Measurements from ENCODE around the gene STKLD1.

STKLD1 gene

GRCh38 chr9:133420392-133420827 is 44.2 kb downstream of the STKLD1 start:
- no peak for DNase-seq

GRCh38 chr9:133421615-133422542 is 45.7 kb downstream of the STKLD1 start, which contains the start of gene ADAMTS13:
Gene ADAMTS13 (plus strand): TSS chr9:133422367. CDS start chr9:133422444, 77 bp downstream.
- DNase-seq = no peak

- DNase-seq = no peak
Measured at GRCh38 chr9:133423216-133423615, 47.0 kb downstream of the STKLD1 start.

DNA sequence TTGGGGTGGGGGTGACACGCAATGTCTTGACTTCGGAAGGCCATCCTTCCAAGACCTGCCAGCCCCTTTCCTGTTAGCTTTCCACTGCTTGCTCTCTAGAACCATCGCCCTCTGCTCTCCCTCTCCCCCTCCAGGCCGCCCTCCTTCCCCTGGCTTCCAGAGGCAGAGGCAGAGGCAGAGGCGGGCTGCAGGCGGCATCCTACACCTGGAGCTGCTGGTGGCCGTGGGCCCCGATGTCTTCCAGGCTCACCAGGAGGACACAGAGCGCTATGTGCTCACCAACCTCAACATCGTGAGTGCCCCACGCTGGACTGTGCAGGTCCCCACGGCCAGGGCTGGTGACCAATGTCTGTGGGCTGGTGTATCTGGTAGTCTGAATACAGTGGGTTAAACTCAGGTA is 48.0 kb downstream of the STKLD1 start:
- DNase-seq = no peak

- DNase-seq = no peak
Measured at GRCh38 chr9:133425049-133425632, 49.0 kb downstream of the STKLD1 start.

GRCh38 chr9:133426011-133426410 is 49.8 kb downstream of the STKLD1 start:
- no peak for DNase-seq

DNA sequence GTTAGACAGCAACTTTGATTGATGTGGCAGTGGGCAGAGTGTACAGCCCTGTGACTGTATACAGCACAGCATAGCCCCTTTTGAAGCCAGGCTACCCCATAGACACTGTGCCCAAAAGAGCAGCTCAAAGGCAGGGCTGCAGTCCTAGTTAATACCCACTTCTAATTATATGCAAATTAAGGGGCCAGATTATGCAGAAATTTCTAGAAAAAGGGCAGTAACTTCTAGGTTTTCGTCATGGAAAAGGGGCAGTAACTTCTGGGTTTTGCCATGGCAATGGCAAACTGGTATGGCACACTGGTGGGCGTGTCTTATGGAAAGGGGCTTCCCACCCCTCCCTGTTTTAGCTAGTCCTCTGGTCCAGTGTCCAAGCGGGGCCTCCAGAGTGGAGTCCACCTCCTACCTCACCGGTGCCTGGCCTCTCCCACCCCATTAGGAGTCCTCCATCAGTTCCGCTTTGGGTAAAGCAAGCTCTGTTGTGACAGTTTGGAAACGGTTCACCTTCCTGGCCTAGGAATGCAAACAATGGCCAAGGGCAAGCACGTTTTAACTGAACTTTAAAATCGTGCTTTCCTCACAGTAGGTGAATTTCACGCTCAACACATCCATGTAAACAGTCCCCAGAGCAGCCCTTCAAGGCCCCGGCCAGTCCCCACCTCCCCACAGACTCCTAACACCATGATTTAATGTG is 51.6 kb downstream of the STKLD1 start:
- no peak for DNase-seq

- DNase-seq = no peak
Measured at GRCh38 chr9:133428617-133429101, 52.5 kb downstream of the STKLD1 start.

DNA sequence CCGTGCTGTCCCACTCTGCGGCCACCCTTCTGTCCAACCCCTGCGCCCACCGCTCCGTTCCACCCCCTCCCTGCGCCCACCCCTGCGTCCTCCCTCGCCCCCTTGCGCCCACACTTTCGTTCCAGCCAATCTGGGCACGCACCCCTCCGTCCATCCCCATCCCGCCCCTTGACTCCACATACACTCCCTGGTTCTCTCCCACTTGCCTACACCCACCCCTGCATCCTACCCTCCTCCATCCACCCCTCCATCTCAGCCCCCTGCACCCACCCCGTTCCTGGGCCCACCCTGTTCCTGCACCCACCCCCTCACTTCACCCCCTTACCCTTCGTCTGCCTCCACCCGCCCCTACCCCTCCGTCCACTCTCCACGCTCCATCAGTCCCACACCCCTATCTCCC is 53.0 kb downstream of the STKLD1 start:
- no peak for DNase-seq

GRCh38 chr9:133429641-133430161 is 53.5 kb downstream of the STKLD1 start:
- DNase-seq = peak; percentile 19

- no peak for DNase-seq
Measured at GRCh38 chr9:133430244-133430643, 54.1 kb downstream of the STKLD1 start.

GRCh38 chr9:133433351-133433843 is 57.2 kb downstream of the STKLD1 start:
- DNase-seq = no peak

DNA sequence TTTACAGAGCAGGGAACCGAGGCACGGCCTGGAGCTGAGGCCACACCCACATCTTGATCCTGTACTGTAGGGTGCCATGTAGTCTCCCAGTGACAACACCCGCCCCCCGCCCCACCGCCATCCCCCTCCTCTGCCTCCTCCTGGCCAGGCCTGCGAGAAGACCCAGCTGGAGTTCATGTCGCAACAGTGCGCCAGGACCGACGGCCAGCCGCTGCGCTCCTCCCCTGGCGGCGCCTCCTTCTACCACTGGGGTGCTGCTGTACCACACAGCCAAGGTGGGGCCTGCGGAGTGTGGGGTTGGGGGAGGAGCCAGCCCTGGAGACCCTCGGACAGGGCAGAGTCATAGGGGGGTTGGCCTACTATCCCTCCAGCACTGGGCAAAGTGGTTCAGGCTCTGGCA is 60.5 kb downstream of the STKLD1 start:
- no peak for DNase-seq

DNA sequence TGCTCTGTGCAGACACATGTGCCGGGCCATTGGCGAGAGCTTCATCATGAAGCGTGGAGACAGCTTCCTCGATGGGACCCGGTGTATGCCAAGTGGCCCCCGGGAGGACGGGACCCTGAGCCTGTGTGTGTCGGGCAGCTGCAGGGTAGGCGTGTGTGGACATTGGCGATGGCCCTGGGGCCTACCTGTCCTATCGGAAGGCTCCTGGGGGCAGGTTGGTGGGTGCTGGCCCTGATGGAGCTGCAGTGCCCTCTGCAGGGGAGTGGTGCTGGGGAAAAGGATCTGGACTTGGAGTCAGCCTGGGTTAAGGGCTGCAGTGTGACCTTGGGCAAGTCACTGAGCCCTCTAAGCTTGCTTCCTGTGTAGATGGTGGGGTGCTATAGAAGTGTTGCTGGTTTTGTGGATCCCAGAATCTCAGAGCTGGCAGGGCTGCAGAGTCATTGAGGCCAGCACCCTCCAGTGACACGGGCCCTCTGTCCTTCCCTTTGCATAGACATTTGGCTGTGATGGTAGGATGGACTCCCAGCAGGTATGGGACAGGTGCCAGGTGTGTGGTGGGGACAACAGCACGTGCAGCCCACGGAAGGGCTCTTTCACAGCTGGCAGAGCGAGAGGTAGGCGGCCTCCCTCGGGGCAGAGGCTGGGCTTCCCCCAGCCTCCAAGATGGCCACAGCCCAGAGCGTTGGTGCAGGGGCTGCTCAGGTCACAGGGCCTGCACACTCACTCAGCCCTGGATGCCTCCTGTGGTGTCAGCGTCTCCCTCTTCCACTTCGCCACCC is 61.8 kb downstream of the STKLD1 start:
- no peak for DNase-seq

DNA sequence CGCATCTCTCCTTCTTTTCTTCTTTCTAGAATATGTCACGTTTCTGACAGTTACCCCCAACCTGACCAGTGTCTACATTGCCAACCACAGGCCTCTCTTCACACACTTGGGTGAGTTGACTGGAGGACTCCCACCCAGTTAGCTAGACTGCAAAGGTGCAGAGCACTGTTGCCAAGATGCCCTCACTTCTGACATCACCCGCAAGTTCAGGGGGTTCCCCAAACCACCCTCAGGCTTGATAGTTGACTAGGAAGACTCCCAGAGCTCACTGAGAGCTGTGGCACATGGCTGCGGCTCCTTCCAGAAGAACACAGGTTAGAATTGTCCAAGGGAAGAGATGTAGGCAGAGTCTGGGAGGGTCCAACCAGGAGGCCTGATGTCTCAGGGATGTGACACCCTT is 63.2 kb downstream of the STKLD1 start:
- no peak for DNase-seq

- no peak for DNase-seq
Measured at GRCh38 chr9:133440874-133441273, 64.7 kb downstream of the STKLD1 start.

GRCh38 chr9:133441571-133441970 is 65.4 kb downstream of the STKLD1 start:
- no peak for DNase-seq

- no peak for DNase-seq
Measured at GRCh38 chr9:133443248-133443647, 67.1 kb downstream of the STKLD1 start.

DNA sequence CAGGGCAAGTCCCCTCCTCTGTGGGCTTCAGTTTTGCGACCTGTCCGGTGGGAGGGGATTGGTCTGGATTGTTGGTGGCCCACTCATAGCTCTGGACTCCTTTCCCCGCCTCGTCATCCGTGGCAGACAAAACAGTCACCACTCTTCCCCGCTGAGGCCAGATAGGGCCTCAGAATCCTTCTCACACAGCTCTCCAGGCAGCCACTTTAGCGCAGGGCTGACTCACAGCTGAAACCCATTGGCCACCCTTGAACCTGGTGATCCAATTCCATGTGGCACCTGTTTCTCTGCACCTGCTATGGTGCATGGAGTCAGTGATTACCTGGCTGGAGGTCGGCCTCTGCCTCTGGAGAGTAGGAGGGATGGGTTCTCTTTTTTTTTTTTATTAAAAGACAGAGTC is 67.8 kb downstream of the STKLD1 start:
- DNase-seq = no peak

DNA sequence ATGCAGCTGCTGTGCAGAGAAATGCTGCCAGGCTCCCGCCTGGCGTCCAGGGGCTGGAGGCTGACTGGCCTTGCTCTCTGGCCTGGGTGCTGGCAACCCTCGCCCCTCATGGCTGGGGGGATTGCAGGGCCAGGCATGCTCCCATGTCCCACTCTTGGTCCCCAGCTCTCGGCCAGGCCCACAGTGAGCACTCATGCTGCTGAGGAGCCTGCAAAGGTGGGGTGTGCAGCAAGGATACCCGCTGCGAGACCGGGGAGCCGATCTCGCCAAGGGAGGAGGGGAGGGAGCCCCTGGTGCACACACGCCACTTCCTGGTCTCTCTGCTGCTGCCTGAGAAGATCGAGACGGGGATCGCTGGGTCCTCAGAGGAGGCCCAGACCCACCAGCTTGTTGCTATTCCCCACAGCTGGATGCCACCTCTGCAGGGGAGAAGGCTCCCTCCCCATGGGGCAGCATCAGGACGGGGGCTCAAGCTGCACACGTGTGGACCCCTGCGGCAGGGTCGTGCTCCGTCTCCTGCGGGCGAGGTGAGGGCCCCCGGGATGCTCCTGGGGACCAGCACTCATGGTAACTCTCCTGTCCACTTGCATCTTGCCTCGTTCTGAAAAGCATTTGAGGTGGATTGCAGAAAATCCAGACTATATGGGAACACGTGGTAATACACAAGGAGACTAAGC is 69.3 kb downstream of the STKLD1 start:
- DNase-seq = no peak

DNA sequence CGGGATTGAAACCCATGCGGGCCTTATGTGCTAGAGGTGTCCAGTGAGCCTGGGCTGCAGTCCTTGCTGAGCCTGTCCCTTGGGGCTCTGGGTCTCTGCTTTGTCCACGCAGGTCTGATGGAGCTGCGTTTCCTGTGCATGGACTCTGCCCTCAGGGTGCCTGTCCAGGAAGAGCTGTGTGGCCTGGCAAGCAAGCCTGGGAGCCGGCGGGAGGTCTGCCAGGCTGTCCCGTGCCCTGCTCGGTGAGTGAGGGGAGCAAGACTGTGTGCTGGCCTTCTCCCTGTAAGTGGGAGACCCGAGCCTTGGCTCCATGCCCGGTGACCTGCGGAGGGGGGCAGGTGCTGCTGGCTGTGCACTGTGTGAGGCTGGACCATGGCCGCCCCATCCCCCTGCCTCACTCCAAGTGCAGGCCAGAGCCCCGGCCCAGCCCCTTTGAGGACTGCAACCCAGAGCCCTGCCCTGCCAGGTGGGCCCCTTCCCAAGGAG is 72.4 kb downstream of the STKLD1 start:
- no peak for DNase-seq
